ENCODE data around the gene RHBDF1. TPM values are rescaled to one million over a fixed set of nuclear protein-coding genes. Genes with fewer than 3 reads are reported as not detected.

RHBDF1 gene
- polyA plus RNA-seq, 2 of the 4 experiments (the other 2 are of a cell fraction) = 13.5 to 19.2 TPM

DNA sequence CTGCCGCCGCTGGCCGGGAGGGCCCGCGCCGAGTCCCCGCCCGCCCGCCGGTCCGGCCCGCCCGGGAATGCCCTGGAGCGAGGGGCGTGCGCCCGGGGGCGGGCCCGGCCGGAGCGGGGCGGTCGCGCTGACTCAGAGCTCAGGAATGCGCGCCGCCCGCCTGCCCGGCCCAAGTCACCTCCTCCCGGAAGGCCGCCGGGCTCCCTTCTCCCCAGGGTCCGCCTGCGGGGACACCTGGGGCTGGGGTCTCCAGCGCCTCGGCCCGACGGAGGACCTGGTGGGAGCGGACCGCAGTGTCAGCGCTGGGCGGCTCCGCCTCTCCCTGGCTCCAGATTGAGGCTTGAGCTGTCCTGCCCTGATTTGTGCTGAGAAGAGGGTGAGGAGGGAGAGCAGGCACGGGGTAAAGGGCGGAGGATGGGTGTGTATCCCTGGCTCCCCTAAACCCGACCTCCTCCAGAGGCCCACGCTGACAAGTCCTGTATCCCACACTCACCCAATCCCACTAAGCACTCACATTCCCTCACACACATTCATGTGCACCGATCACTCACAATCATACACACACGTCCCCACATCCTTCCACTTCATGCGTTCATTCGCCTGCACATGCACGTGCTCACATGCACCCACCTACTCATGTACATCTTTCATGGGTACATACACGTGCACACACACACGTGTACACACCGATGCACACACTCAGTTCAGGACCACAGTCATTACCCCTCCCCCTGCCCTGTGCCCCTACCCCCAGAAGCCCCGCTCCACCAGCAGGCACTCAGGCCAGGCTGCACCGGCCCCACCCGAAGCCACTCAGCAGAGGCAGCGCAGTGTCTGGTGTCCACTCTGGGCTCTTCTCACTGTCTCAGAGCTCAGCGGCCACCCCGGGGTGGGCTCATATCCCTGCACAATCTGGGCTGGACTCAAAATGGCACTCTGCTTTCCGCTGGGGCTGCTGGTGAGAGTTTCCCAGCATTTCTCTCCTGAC lies at the start of gene RHBDF1 (continued):
- TF ChIP-seq, protein P1, sequence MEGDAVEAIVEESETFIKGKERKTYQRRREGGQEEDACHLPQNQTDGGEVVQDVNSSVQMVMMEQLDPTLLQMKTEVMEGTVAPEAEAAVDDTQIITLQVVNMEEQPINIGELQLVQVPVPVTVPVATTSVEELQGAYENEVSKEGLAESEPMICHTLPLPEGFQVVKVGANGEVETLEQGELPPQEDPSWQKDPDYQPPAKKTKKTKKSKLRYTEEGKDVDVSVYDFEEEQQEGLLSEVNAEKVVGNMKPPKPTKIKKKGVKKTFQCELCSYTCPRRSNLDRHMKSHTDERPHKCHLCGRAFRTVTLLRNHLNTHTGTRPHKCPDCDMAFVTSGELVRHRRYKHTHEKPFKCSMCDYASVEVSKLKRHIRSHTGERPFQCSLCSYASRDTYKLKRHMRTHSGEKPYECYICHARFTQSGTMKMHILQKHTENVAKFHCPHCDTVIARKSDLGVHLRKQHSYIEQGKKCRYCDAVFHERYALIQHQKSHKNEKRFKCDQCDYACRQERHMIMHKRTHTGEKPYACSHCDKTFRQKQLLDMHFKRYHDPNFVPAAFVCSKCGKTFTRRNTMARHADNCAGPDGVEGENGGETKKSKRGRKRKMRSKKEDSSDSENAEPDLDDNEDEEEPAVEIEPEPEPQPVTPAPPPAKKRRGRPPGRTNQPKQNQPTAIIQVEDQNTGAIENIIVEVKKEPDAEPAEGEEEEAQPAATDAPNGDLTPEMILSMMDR (IDR thresholded peaks at IDR 0.05) = no peak
- TF ChIP-seq HDAC2 (IDR thresholded peaks at IDR 0.05) = no peak
- no peak for TF ChIP-seq SMC3 (IDR thresholded peaks at IDR 0.05)
- TF ChIP-seq NR3C1 (IDR thresholded peaks at IDR 0.05) = no peak
- peak in 1 of 2 experiments; percentile 51; a peak in 1 of 5 replicates for TF ChIP-seq JUN (IDR thresholded peaks at IDR 0.05)
- peak; percentile 54; the same call in 1 of the 2 replicates for TF ChIP-seq JUNB (IDR thresholded peaks at IDR 0.05)
- TF ChIP-seq POLR2A (IDR thresholded peaks at IDR 0.05; ENCODE audit: low read length) = 0 out of 2 replicates have a peak, but pooled peaks have one; percentile 12
- TF ChIP-seq CBX8 (IDR thresholded peaks at IDR 0.05) = no peak
- TF ChIP-seq ZNF302 (CRISPR knock-in tag; IDR thresholded peaks at IDR 0.05) = no peak
- TF ChIP-seq, protein P2, sequence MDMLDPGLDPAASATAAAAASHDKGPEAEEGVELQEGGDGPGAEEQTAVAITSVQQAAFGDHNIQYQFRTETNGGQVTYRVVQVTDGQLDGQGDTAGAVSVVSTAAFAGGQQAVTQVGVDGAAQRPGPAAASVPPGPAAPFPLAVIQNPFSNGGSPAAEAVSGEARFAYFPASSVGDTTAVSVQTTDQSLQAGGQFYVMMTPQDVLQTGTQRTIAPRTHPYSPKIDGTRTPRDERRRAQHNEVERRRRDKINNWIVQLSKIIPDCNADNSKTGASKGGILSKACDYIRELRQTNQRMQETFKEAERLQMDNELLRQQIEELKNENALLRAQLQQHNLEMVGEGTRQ (IDR thresholded peaks at IDR 0.05) = no peak
- TF ChIP-seq TP53 (CRISPR knock-in tag; IDR thresholded peaks at IDR 0.05) = no peak
- no peak for TF ChIP-seq HOXA7 (CRISPR knock-in tag; IDR thresholded peaks at IDR 0.05)
- peak; percentile 66; the same call in 1 of the 2 replicates for TF ChIP-seq CHD4 (IDR thresholded peaks at IDR 0.05; ENCODE audit: borderline replicate concordance)
- TF ChIP-seq ESRRA (IDR thresholded peaks at IDR 0.05; ENCODE audit: borderline replicate concordance, low read length) = no peak
- no peak for TF ChIP-seq CEBPB (IDR thresholded peaks at IDR 0.05)
- no peak for TF ChIP-seq GATA3 (IDR thresholded peaks at IDR 0.05; ENCODE audit: borderline replicate concordance)
- TF ChIP-seq TFCP2L1 (CRISPR knock-in tag; IDR thresholded peaks at IDR 0.05) = no peak
- no peak for TF ChIP-seq EHMT2 (IDR thresholded peaks at IDR 0.05; ENCODE audit: low read depth)
- TF ChIP-seq, protein P3, sequence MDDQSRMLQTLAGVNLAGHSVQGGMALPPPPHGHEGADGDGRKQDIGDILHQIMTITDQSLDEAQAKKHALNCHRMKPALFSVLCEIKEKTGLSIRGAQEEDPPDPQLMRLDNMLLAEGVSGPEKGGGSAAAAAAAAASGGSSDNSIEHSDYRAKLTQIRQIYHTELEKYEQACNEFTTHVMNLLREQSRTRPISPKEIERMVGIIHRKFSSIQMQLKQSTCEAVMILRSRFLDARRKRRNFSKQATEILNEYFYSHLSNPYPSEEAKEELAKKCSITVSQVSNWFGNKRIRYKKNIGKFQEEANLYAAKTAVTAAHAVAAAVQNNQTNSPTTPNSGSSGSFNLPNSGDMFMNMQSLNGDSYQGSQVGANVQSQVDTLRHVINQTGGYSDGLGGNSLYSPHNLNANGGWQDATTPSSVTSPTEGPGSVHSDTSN (IDR thresholded peaks at IDR 0.05) = no peak
- no peak for TF ChIP-seq FOXS1 (CRISPR knock-in tag; IDR thresholded peaks at IDR 0.05)
- TF ChIP-seq BHLHE40 (IDR thresholded peaks at IDR 0.05; ENCODE audit: low read depth, low read length) = no peak
- TF ChIP-seq PHF8 (IDR thresholded peaks at IDR 0.05; ENCODE audit: borderline replicate concordance, low read depth) = no peak
- no peak for TF ChIP-seq HOXB5 (CRISPR knock-in tag; IDR thresholded peaks at IDR 0.05)
- TF ChIP-seq ZC3H11A (IDR thresholded peaks at IDR 0.05) = no peak
- TF ChIP-seq, protein P4, sequence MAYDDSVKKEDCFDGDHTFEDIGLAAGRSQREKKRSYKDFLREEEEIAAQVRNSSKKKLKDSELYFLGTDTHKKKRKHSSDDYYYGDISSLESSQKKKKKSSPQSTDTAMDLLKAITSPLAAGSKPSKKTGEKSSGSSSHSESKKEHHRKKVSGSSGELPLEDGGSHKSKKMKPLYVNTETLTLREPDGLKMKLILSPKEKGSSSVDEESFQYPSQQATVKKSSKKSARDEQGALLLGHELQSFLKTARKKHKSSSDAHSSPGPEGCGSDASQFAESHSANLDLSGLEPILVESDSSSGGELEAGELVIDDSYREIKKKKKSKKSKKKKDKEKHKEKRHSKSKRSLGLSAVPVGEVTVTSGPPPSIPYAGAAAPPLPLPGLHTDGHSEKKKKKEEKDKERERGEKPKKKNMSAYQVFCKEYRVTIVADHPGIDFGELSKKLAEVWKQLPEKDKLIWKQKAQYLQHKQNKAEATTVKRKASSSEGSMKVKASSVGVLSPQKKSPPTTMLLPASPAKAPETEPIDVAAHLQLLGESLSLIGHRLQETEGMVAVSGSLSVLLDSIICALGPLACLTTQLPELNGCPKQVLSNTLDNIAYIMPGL (CRISPR knock-in tag; IDR thresholded peaks at IDR 0.05; ENCODE audit: borderline replicate concordance) = no peak
- TF ChIP-seq KDM5A (IDR thresholded peaks at IDR 0.05) = no peak
- TF ChIP-seq SREBF2 (IDR thresholded peaks at IDR 0.05) = no peak
- no peak for TF ChIP-seq CBX2 (IDR thresholded peaks at IDR 0.05; ENCODE audit: borderline replicate concordance, low read depth)
- TF ChIP-seq FOSL2 (IDR thresholded peaks at IDR 0.05) = peak; percentile 68; the same call in 1 of the 2 replicates
- peak; percentile 96 for TF ChIP-seq FOSL2 (CRISPR knock-in tag; IDR thresholded peaks at IDR 0.05)
